NCI-H1092 treated with DMSO at 0.1 percent for 48 hours (cell line): ENCODE results near the gene TNKS1BP1.
"Not testable (repeated sequence)": the region's sequence is repeated elsewhere in the genome, so short reads cannot be mapped to it uniquely, and the experiment has no call there.

ENCODE experiments used
- DNase-seq: peaks from one replicate; lab custom pipeline; 2025; lab: John Stamatoyannopoulos, UW

TNKS1BP1 gene

DNA sequence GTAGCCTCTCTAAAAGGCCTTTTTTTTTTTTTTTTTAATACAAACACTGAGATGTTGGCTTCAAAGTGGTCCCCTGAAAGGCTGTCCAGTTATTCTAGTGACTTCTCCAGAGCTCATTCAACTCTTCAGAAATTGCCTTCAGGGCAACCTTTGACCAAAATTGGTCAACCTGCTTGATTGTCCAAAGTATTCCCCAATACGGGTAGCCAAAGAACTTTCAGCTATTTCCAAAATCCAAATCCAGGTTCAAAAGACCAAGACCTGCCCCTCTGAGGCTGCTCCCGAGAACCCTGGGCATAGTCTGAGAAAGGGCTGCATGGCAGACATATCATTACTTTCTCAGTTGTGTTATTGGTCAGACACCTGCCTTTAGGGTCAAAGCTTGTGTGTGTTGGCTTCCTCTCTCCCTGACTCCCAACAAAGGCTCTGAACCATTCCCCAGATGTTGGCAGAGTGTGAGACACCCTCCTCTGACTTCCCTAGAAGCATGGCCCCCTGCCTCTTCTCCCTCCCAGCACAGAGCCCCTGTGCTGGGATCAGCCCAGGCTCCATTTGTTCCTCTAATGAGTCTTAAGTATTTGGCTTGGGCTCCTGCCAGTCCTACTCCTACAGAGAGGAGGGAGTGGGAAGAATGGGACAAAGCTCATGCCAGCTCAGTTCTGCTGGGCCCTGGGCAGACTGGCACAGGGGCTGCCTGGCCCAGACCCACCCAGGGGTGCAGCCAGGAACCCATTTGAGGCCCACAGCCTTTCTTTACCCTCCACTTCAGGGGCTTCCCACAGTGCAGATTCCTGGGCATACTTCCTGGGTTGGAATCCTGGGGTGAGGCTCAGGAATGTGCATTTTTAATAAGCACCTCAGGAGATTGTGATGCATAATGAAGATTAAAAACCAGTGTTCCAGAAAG is 30.3 kb downstream of the TNKS1BP1 start:
- peak; percentile 95 for DNase-seq

DNA sequence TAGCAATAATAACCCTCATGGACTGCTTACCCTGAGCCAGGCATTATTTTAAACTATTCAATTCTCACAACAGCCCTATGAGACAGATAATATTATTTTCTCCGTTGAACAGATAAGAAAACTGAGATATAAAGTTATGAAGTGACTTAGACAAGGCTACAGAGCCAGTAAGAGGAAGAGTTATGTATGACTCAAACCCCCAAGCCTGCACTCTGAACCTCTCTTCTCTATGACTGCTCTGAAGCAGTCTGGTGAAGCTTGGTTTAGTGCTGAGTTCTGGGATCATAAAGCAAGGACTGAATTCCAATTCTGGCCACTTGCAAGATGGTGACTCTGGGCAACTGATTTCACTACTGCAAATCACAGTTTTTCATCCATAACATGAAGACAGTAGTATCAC is 34.5 kb downstream of the TNKS1BP1 start:
- no peak for DNase-seq

GRCh38 chr11:57288771-57289579 is 35.8 kb downstream of the TNKS1BP1 start:
- peak; percentile 71 for DNase-seq

DNA sequence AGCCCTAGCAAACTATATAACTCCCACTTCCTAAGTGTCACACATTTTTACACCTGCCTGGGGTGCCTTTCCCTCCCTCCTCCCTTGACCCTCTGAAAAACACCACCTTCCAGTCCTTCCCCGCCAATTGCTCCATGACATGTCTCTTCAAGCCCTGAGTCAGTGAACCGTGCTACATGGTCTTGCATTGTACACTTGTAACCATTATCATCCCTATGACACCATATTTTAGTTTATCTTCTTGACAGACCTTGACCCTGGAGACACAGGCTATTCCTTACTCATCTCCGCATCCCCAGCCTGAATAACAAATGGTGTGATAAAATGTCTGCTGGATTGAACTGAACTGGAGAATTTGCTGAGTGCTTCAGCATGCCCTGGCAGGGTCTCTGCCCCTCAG is 36.9 kb downstream of the TNKS1BP1 start:
- no peak for DNase-seq

DNA sequence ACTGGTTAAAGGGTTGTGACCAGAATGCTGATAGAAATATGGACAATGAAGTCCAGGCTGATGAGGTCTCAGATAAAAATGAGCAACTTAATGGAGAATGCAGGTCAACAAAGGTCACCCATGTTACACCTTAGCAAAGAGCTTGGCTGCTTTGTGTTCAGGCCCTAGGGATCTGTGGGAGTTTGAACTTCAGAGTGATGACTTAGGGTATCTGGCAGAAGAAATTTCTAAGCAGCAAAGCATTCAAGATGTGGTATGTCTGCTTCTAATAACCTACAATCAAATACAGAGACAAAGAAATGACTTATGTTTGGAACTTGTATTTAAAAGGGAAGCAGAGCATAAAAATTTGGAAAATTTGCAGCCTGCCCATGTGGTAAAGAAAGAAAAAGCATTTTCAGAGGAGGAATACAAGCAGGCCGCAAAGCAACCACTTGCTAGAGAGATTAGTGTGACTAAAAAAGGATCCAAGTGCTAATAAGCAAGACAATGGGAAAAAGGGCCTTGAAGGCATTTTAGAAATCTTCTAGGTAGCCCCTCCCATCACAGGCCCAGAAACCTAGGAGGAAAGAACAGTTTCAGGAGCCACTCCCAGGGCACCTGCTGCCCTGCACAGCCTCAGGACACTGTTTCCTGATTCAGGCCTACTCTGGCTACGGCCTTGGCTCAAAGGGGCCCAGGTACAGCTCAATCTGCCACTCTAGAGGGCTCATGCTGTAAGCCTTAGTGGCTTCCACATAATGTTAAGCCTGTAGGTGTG is 41.3 kb downstream of the TNKS1BP1 start:
- no peak for DNase-seq

DNA sequence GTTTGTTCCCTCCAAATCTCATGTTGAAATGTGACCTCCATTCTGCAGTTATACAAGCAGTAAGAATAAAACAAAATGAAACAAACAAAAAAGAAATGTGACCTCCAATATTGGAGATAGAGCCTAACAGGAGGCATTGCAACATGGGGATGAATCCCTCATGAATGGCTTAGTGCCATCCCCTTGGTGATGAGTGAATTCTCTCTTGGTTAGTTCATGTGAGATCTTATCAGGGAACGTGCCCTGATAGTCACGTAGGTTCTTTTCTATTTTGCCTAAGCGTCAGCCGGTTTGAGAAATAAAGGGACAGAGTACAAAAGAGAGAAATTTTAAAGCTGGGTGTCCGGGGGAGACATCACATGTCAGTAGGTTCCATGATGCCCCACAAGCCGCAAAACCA is 43.2 kb downstream of the TNKS1BP1 start:
- DNase-seq = not testable (repeated sequence)

DNA sequence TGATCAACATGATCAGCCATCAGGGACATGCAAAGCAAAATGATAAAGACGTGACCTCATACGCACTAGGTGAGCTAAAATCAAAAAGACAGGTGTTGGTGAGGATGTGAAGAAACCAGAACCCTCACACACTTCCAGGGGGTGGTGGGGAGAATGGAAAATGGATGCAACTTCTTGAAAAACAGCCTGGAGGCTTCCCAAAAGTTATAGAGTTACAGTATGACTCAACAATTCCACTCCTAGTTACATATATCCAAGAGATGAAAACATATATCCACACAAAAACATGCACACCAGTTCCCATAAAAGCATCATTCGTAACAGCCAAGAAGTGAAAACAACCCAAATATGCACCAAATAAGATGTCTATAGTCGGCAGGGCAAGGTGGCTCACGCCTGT is 45.6 kb downstream of the TNKS1BP1 start:
- no peak for DNase-seq

- DNase-seq = no peak
Measured at GRCh38 chr11:57278721-57279095, 46.0 kb downstream of the TNKS1BP1 start.

- DNase-seq = peak; percentile 77
Measured at GRCh38 chr11:57277845-57278720, 46.7 kb downstream of the TNKS1BP1 start.

- DNase-seq = no peak
Measured at GRCh38 chr11:57276971-57277675, 47.6 kb downstream of the TNKS1BP1 start.

DNA sequence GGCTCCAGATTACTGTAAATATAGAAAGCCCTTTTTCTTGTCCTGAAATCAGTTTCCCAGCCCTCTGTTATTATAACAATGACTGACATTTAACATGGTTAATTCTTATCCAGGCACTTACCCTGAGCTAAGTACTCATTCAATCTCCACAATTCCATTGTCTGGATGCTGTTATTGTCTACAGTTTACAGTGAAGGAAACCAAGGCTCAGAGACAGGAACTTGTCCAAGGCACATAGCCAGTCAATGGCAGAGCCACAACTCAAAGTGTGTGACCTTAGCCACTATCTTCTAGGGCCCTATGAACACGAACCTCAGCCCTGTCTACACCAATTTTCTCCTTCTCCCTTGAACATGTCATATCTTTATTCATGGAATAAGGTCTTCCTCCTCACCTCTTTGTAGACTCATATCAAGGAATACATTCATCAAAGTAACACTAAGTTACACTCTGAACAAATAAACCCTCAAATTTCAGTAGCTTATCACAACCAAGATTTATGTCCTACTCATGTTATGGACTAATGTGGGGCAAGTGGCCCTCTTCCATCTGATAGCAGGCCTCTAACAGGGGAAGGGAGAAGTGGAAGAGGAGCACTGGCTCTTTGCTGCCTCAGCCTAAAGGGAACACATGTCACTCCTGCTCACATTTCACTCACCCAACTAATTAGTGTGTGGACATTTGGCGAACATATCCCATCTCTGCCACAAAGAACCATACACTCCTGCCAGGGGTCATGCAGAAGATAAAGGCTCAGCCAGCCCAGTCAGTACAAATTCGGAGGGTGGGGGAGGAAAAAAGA is 48.4 kb downstream of the TNKS1BP1 start:
- peak; percentile 15 for DNase-seq

GRCh38 chr11:57275582-57275981 is 49.2 kb downstream of the TNKS1BP1 start:
- DNase-seq = no peak

- no peak for DNase-seq
Measured at GRCh38 chr11:57274904-57275498, 49.8 kb downstream of the TNKS1BP1 start.

GRCh38 chr11:57273448-57274058 is 51.2 kb downstream of the TNKS1BP1 start:
- DNase-seq = no peak

DNA sequence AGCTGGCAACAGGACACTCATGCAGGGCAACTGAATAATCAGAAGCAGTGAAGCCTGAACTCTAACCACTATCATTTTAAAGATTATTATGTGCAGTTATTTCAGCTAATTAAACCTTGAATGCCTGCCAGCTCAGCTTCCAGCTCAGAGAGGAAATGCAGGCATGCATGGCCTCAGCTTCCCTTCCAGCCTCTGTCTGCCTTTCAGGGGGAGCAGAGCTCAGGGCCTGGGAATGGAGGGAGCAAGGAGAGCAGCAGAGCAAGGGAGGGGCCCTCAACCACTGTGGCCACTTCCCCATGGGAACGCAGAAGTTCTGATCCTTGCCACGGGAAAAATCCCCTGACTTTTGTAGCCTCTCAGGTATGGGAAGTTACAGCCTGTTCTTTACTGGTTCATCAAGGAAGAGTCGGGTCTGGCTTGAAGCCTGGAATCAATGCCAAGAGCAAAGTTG is 55.2 kb downstream of the TNKS1BP1 start:
- DNase-seq = peak; percentile 19

DNA sequence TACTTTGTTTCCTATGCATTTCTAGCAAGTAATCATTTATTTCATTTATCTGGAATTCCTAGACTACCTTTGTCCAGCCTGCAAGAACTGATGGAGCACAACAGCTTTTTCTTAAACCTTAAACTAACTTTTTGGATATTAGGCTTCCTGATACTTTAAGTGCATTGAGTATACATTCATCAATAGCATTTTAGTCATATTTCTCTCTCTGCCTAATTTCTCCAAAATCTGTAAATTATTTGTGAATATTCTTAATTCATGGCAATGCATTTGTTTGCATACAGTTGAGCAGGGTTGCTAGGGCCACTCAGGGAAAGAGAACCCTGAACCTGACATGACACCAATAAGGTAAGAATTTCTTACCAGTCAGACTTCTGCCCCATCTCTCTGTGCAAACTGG is 58.6 kb downstream of the TNKS1BP1 start:
- no peak for DNase-seq

- DNase-seq = no peak
Measured at GRCh38 chr11:57263351-57263750, 61.4 kb downstream of the TNKS1BP1 start.

GRCh38 chr11:57262157-57262556 is 62.6 kb downstream of the TNKS1BP1 start:
- no peak for DNase-seq
